Neuron (in vitro differentiated cells): ENCODE measurements around the gene JAK1.

Experiments used
- H2AFZ ChIP-seq: one replicate; pipeline ENCODE4 v1.6.1; 2013; ENCODE audit warnings: low read depth, mild to moderate bottlenecking, inconsistent platforms, low read length, moderate library complexity
- H3K27me3 ChIP-seq: one replicate; pipeline ENCODE4 v1.6.1; 2013; ENCODE audit warnings: low read length; ENCODE audit not compliant: insufficient read depth
- H3K36me3 ChIP-seq: one replicate; pipeline ENCODE4 v1.6.1; 2013; ENCODE audit warnings: low read length; ENCODE audit not compliant: insufficient read depth
- H3K4me1 ChIP-seq: one replicate; pipeline ENCODE4 v1.6.1; 2013; ENCODE audit warnings: low read length; ENCODE audit not compliant: insufficient read depth
- H3K4me3 ChIP-seq: 2 replicates; pipeline ENCODE4 v1.5.1; 2013; ENCODE audit warnings: mild to moderate bottlenecking, low read length, moderate library complexity
- H3K9me3 ChIP-seq: one replicate; pipeline ENCODE4 v1.6.1; 2013; ENCODE audit warnings: low read length

JAK1 gene

GRCh38 chr1:64865105-64865757 is 101.1 kb downstream of the JAK1 start:
- no peak overlapping the region for H3K4me3 ChIP-seq
- no peaks in the 10 kb centered on the region for H3K27me3 ChIP-seq
- peaks cover 7% of the 10 kb centered on the region for H3K9me3 ChIP-seq
- no peaks in the 10 kb centered on the region for H3K4me1 ChIP-seq
- no peak overlapping the region for H2AFZ ChIP-seq
- peaks cover 18% of the 10 kb centered on the region for H3K36me3 ChIP-seq

- peaks cover 27% of the 10 kb centered on the region for H3K36me3 ChIP-seq
- H3K9me3 ChIP-seq, result peaks cover 4% of the 10 kb centered on the region
- H3K4me1 ChIP-seq, result no peaks in the 10 kb centered on the region
- no peak overlapping the region for H2AFZ ChIP-seq
- H3K4me3 ChIP-seq, result no peak overlapping the region
- no peaks in the 10 kb centered on the region for H3K27me3 ChIP-seq
Observed at GRCh38 chr1:64864018-64864940, 102.1 kb downstream of the JAK1 start.

- Histone ChIP-seq H3K36me3 (peaks cover 39% of the 10 kb centered on the region), H3K27me3 (no peaks in the 10 kb centered on the region), H3K4me3 (no peak overlapping the region), H3K9me3 (peaks cover 4% of the 10 kb centered on the region), H2AFZ (no peak overlapping the region), H3K4me1 (no peaks in the 10 kb centered on the region)
Observed at GRCh38 chr1:64861611-64862010, 104.7 kb downstream of the JAK1 start.

- no peaks in the 10 kb centered on the region for H3K27me3 ChIP-seq
- H3K4me3 ChIP-seq, result no peak overlapping the region
- no peaks in the 10 kb centered on the region for H3K4me1 ChIP-seq
- no peak overlapping the region for H2AFZ ChIP-seq
- peaks cover 58% of the 10 kb centered on the region for H3K36me3 ChIP-seq
- no peaks in the 10 kb centered on the region for H3K9me3 ChIP-seq
Observed at GRCh38 chr1:64857347-64857746, 109.0 kb downstream of the JAK1 start.

- no peaks in the 10 kb centered on the region for H3K4me1 ChIP-seq
- H2AFZ ChIP-seq, result no peak overlapping the region
- peaks cover 58% of the 10 kb centered on the region for H3K36me3 ChIP-seq
- H3K9me3 ChIP-seq, result no peaks in the 10 kb centered on the region
- no peaks in the 10 kb centered on the region for H3K27me3 ChIP-seq
- no peak overlapping the region for H3K4me3 ChIP-seq
Observed at GRCh38 chr1:64856553-64856952, 109.8 kb downstream of the JAK1 start.

GRCh38 chr1:64855557-64855956 is 110.8 kb downstream of the JAK1 start:
- H2AFZ ChIP-seq, result no peak overlapping the region
- no peaks in the 10 kb centered on the region for H3K9me3 ChIP-seq
- no peak overlapping the region for H3K4me3 ChIP-seq
- H3K27me3 ChIP-seq, result no peaks in the 10 kb centered on the region
- no peaks in the 10 kb centered on the region for H3K4me1 ChIP-seq
- H3K36me3 ChIP-seq, result peaks cover 58% of the 10 kb centered on the region

- H3K9me3 ChIP-seq, result no peaks in the 10 kb centered on the region
- peaks cover 54% of the 10 kb centered on the region for H3K36me3 ChIP-seq
- no peaks in the 10 kb centered on the region for H3K4me1 ChIP-seq
- no peak overlapping the region for H2AFZ ChIP-seq
- no peak overlapping the region for H3K4me3 ChIP-seq
- H3K27me3 ChIP-seq, result no peaks in the 10 kb centered on the region
Observed at GRCh38 chr1:64854674-64855073, 111.7 kb downstream of the JAK1 start.

GRCh38 chr1:64851664-64852063 is 114.7 kb downstream of the JAK1 start:
- H2AFZ ChIP-seq, result no peak overlapping the region
- H3K27me3 ChIP-seq, result no peaks in the 10 kb centered on the region
- H3K9me3 ChIP-seq, result no peaks in the 10 kb centered on the region
- H3K4me3 ChIP-seq, result no peak overlapping the region
- peaks cover 31% of the 10 kb centered on the region for H3K36me3 ChIP-seq
- H3K4me1 ChIP-seq, result no peaks in the 10 kb centered on the region

GRCh38 chr1:64850846-64851245 is 115.5 kb downstream of the JAK1 start:
- H3K36me3 ChIP-seq, result peaks cover 27% of the 10 kb centered on the region

GRCh38 chr1:64849942-64850341 is 116.4 kb downstream of the JAK1 start:
- Histone ChIP-seq H3K27me3 (no peaks in the 10 kb centered on the region), H2AFZ (no peak overlapping the region), H3K4me1 (no peaks in the 10 kb centered on the region), H3K4me3 (no peak overlapping the region), H3K9me3 (no peaks in the 10 kb centered on the region), H3K36me3 (peaks cover 23% of the 10 kb centered on the region)

More at GRCh38 chr1:64850846-64851245, 115.5 kb downstream of the JAK1 start:
- no peak overlapping the region for H2AFZ ChIP-seq
- H3K27me3 ChIP-seq, result no peaks in the 10 kb centered on the region
- no peak overlapping the region for H3K4me3 ChIP-seq
- H3K4me1 ChIP-seq, result no peaks in the 10 kb centered on the region
- H3K9me3 ChIP-seq, result no peaks in the 10 kb centered on the region

- peaks cover 16% of the 10 kb centered on the region for H3K36me3 ChIP-seq
- no peaks in the 10 kb centered on the region for H3K9me3 ChIP-seq
- no peak overlapping the region for H3K4me3 ChIP-seq
- H2AFZ ChIP-seq, result no peak overlapping the region
- no peaks in the 10 kb centered on the region for H3K27me3 ChIP-seq
- H3K4me1 ChIP-seq, result no peaks in the 10 kb centered on the region
Observed at GRCh38 chr1:64848803-64849202, 117.5 kb downstream of the JAK1 start.

- Histone ChIP-seq H3K4me1 (no peaks in the 10 kb centered on the region), H3K4me3 (no peak overlapping the region), H3K36me3 (peaks cover 15% of the 10 kb centered on the region), H3K9me3 (no peaks in the 10 kb centered on the region), H3K27me3 (no peaks in the 10 kb centered on the region), H2AFZ (no peak overlapping the region)
Observed at GRCh38 chr1:64848136-64848535, 118.2 kb downstream of the JAK1 start.

GRCh38 chr1:64847666-64848065 is 118.7 kb downstream of the JAK1 start:
- Histone ChIP-seq H3K4me1 (no peaks in the 10 kb centered on the region), H3K27me3 (no peaks in the 10 kb centered on the region), H3K9me3 (no peaks in the 10 kb centered on the region), H2AFZ (no peak overlapping the region), H3K36me3 (peaks cover 10% of the 10 kb centered on the region), H3K4me3 (no peak overlapping the region)
